Neural crest cell (in vitro differentiated cells): ENCODE measurements around the gene CD109. TPM values are rescaled to one million over a fixed set of nuclear protein-coding genes. Genes with fewer than 3 reads are reported as not detected.

Experiments
- DNase-seq: peaks from one replicate; pipeline ENCODE4 v3.0.0; 2021; ENCODE audit warnings: low read depth, mixed read lengths, low spot score
- H3K27ac Mint-ChIP-seq: one replicate; pipeline ENCODE4 v1.8.0; 2021; ENCODE audit warnings: mild to moderate bottlenecking, mixed read lengths; ENCODE audit not compliant: unreplicated experiment
- H3K27me3 Mint-ChIP-seq: 2 replicates; pipeline ENCODE4 v1.8.0; 2021; ENCODE audit warnings: low read depth, mild to moderate bottlenecking, mixed read lengths
- H3K36me3 Mint-ChIP-seq: 2 replicates; pipeline ENCODE4 v1.8.0; 2021; ENCODE audit warnings: low read depth, mild to moderate bottlenecking, mixed read lengths
- H3K4me1 Mint-ChIP-seq: 2 replicates; pipeline ENCODE4 v1.8.0; 2021; ENCODE audit warnings: mixed read lengths
- H3K4me3 Mint-ChIP-seq: one replicate; pipeline ENCODE4 v1.8.0; 2021; ENCODE audit warnings: mild to moderate bottlenecking, mixed read lengths
- H3K9me3 Mint-ChIP-seq: 2 replicates; pipeline ENCODE4 v1.8.0; 2021; ENCODE audit warnings: mixed read lengths
- CTCF ChIP-seq: fragments of 200-600 bp; sonication (generic); conservative IDR thresholded peaks from 2 replicates; pipeline ENCODE4 v1.5.0; 2021; ENCODE audit warnings: antibody characterized with exemption, mild to moderate bottlenecking
- total RNA-seq: library from RNA; stranded (reverse); gene quantifications from 2 replicates; pipeline ENCODE4 v1.2.1, GENCODE V29; 2021

CD109 gene
- total RNA-seq, 1 donor from 2014 or later: 0.84 TPM

GRCh38 chr6:73653571-73654424, 42.2 kb upstream of the CD109 start, which contains the start of gene SLC17A5:
TSS of gene SLC17A5 (minus strand) at chr6:73653992. CDS start at chr6:73653886, 106 bp downstream.
- Mint-ChIP-seq H3K36me3 (peaks cover 3% of the 10 kb centered on the region), H3K9me3 (no peaks in the 10 kb centered on the region), H3K4me3 (peak within 1 kb of the TSS; percentile 99), H3K27me3 (no peaks in the 10 kb centered on the region), H3K27ac (peak within 1 kb of the TSS; percentile 99), H3K4me1 (peaks cover 28% of the 10 kb centered on the region)
- no peak for TF ChIP-seq CTCF
- peak; percentile 78 for DNase-seq

DNA sequence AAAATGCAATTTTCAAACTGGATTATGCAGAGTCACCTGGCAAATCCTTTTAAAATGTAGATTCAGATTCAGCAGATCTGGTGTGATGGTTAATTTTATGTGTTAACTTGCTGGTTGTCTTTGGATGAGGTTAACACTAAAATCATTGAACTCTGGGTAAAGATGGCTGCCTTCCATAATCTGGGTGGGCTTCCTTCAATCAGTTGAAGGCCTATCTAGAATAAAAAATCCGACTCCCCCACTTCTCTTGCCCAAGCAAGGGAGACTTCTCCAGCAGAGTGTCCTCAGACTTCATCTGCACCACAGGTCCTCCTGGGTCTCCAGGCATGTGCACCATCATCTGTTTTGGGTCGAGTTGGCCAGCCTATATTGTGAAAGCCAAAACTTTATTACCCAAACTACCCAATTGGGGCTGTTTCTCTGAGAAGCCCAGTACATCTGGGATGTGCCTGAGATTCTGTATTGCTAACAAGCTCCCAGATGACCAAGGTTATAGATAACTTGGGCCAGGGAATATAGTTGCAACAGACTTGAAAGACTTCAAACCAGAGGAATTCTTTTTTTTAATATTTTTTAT, 40.6 kb upstream of the CD109 start:
- no peak overlapping the region for H3K27ac Mint-ChIP-seq
- H3K4me3 Mint-ChIP-seq: peak overlapping the region; percentile 74
- no peaks in the 10 kb centered on the region for H3K27me3 Mint-ChIP-seq

DNA sequence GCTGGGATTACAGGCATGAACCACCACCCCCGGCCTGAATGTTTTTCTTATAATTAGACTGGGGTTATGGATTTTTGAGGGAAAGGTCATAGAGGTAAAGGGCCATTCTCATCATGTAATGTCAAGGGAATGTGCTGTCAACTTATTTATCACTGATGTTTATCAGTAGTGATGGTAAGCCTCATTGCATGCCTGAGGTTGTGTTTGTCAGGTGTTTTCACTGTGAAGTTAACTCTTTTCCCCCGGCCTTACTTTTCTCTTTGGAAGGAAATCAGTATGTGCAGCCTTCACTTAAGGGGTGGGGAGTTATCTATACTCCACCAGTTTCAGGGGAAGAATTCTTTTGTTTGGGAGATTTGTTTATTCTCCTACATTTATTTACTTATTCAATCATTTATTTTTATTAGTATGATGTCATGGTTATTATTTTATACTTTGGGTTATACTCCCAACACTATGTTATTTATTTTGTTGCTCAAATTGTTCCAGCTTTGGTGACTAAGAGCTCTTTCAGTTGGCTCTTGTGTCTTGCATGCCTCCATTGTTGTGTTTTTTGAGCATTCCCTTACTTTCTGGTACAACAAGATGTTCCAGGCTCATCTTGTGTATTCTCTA, 39.4 kb upstream of the CD109 start:
- H3K9me3 Mint-ChIP-seq: no peaks in the 10 kb centered on the region
- H3K27ac Mint-ChIP-seq: no peak overlapping the region
- no peaks in the 10 kb centered on the region for H3K27me3 Mint-ChIP-seq
- DNase-seq: no peak
- no peaks in the 10 kb centered on the region for H3K36me3 Mint-ChIP-seq
- H3K4me1 Mint-ChIP-seq: peaks cover 25% of the 10 kb centered on the region
- no peak for TF ChIP-seq CTCF
- peak overlapping the region; percentile 23 for H3K4me3 Mint-ChIP-seq

More for the DNA sequence above, 40.6 kb upstream of the CD109 start:
- DNase-seq: no peak
- Mint-ChIP-seq H3K4me1 (peaks cover 25% of the 10 kb centered on the region), H3K36me3 (no peaks in the 10 kb centered on the region), H3K9me3 (no peaks in the 10 kb centered on the region)
- TF ChIP-seq CTCF: no peak

DNA sequence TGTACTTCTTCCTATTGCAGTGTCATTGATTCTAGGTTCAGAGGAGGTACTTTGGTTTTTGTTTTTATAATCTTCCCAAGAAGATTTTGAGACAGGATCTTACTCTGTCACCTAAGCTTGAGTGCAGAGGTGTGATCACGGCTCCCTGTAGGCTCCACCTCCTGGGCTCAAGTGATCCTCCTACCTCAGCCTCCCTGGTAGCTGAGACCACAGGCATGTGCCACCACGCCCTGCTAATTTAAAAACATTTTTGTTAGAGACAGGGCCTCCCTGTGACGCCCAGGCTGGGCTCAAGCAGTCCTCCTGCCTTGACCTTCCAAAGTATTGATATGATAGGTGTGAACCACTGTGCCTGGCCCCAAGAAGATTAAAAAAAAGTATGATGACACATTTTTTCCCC, 38.8 kb upstream of the CD109 start:
- H3K27me3 Mint-ChIP-seq: no peaks in the 10 kb centered on the region
- no peak for DNase-seq
- no peaks in the 10 kb centered on the region for H3K36me3 Mint-ChIP-seq
- no peak for TF ChIP-seq CTCF
- H3K9me3 Mint-ChIP-seq: no peaks in the 10 kb centered on the region
- H3K4me3 Mint-ChIP-seq: peak overlapping the region; percentile 5
- peaks cover 25% of the 10 kb centered on the region for H3K4me1 Mint-ChIP-seq
- H3K27ac Mint-ChIP-seq: no peak overlapping the region

DNA sequence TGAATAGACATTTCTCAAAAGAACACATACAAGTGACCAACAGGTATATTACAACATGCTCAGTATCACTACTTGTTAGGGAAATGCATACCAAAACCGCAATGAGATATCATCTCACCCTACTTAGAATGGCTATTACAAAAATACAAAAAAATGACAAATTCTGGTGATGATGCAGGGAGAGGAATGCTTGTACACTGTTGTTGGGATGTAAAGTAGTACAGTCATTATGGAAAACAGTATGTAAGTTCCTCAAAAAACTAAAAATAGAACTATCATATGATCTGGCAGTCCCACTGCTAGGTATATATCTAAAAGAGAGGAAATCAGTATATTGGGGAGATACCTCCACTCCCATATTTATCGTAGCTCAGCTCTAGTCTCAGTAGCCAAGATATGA, 31.3 kb upstream of the CD109 start:
- no peak for DNase-seq
- Mint-ChIP-seq H3K27me3 (peaks cover 36% of the 10 kb centered on the region), H3K27ac (no peak overlapping the region), H3K9me3 (no peaks in the 10 kb centered on the region), H3K4me1 (no peaks in the 10 kb centered on the region), H3K36me3 (no peaks in the 10 kb centered on the region), H3K4me3 (no peak overlapping the region)
- TF ChIP-seq CTCF: no peak
